Raji (cell line): Measurements from ENCODE around the gene MCM3AP.

Experiments used
- POLR2A ChIP-seq: IDR thresholded peaks from 2 replicates; pipeline ENCODE4 v1.6.1; 2011; ENCODE audit warnings: low read depth, low read length, control low read depth; ENCODE audit not compliant: insufficient read depth

The MCM3AP gene

GRCh38 chr21:46237474-46237873 is 47.9 kb downstream of the MCM3AP start:
- TF ChIP-seq POLR2A = no peak

GRCh38 chr21:46234436-46234950 is 50.9 kb downstream of the MCM3AP start:
- TF ChIP-seq POLR2A = no peak

GRCh38 chr21:46229923-46230260 is 55.5 kb downstream of the MCM3AP start:
- no peak for TF ChIP-seq POLR2A

- peak; percentile 56 for TF ChIP-seq POLR2A
These were observed 56.1 kb downstream of the MCM3AP start for GRCh38 chr21:46229133-46229922.

GRCh38 chr21:46228345-46229051 is 56.9 kb downstream of the MCM3AP start, which contains the start of gene LSS:
TSS of gene LSS (minus strand) at chr21:46228774. CDS start at chr21:46228745, 29 bp downstream.
- TF ChIP-seq POLR2A = peak; percentile 85

- TF ChIP-seq POLR2A = no peak
These were observed 57.5 kb downstream of the MCM3AP start for GRCh38 chr21:46227811-46228344.

GRCh38 chr21:46226920-46227599 is 58.4 kb downstream of the MCM3AP start:
- peak; percentile 49 for TF ChIP-seq POLR2A

- TF ChIP-seq POLR2A = no peak
These were observed 59.3 kb downstream of the MCM3AP start for GRCh38 chr21:46226146-46226545.

- no peak for TF ChIP-seq POLR2A
These were observed 62.2 kb downstream of the MCM3AP start for GRCh38 chr21:46223217-46223616.

- TF ChIP-seq POLR2A = no peak
These were observed 62.8 kb downstream of the MCM3AP start for GRCh38 chr21:46222436-46223116.

GRCh38 chr21:46221664-46222435 is 63.6 kb downstream of the MCM3AP start:
- no peak for TF ChIP-seq POLR2A

- TF ChIP-seq POLR2A = no peak
These were observed 64.6 kb downstream of the MCM3AP start for GRCh38 chr21:46220847-46221246.

GRCh38 chr21:46220275-46220810 is 65.1 kb downstream of the MCM3AP start:
- TF ChIP-seq POLR2A = no peak
